GM18951 (cell line): ENCODE data around the gene TNS2.
A peak's percentile ranks its signal among the peaks of the same experiment; 100 is the strongest.
"Not testable (repeated sequence)": the region's sequence is repeated elsewhere in the genome, so short reads cannot be mapped to it uniquely, and the experiment has no call there.

ENCODE experiments used
- POLR2A ChIP-seq: IDR thresholded peaks from 4 replicates; pipeline ENCODE4 v1.6.1; 2011; ENCODE audit warnings: mild to moderate bottlenecking; ENCODE audit not compliant: insufficient read length, insufficient read depth; ENCODE audit errors: extremely low read depth
- in situ Hi-C: fragments of 300-500 bp; cut with MboI; formaldehyde crosslinking; loops from one replicate; pipeline ENCODE4 v1.12.0; 2022; ENCODE audit warnings: low sequenced_read_pairs, mixed read lengths, inconsistent platforms; ENCODE audit not compliant: unreplicated experiment

TNS2 gene

DNA sequence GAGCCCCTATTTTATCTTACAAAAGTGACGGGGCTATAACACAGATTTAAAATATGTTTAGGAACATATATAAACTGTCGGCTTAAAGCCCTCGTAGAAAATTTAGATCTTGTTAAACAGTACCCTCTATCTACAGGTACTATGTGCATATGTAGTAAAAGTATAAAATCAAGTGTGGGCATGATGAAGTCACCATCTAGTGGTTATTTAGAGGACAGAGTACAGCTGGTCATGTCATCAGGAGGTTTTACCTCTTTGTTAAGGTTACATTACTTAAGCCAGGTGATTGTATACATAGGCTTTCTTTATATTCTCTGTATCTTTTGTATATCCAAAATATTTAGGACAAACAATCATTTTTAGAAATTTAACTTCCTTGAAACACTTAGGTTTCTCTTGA is 18.2 kb upstream of the TNS2 start:
- no peak for TF ChIP-seq POLR2A
- in situ Hi-C loops: no loop called here

- in situ Hi-C loops: not testable (repeated sequence)
Observed at GRCh38 chr12:53033832-53034231, 16.0 kb upstream of the TNS2 start.

DNA sequence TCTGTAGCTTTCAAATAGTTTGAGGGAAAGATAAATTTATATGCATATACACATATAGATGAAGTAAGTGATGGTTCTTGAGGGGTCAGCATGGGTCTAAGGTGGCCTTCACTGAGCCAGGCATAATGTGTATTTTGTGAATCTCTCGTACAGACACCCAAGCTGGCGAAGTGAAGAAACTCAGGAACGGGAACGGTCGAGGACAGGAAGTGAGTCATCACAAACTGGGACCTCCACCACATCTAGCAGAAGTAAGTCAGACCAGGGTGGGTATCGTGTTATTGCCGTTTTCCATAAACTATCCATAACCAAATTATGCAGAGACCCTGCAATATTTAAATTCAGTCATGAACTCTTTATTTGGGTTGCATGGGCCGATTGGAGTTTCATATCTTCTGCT is 15.4 kb upstream of the TNS2 start:
- in situ Hi-C loops: no loop called here
- TF ChIP-seq POLR2A: no peak

DNA sequence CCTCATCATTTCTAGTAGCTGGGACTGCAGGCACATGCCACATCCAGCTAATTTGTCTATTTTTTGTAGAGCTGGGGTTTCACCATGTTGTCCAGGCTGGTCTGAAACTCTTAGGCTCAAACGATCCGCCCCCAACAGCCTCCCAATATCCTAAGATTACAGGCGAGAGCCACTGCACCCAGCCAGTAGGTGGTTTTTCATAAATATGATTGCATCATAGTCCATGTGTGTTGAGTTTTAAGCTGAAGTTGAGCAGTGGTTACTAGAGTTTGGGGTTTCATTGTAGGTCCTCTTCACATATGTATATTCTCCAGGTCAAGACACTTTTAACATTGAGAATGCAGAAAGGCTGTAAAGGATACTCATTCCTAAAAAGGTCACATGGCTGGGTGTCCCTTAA is 13.1 kb upstream of the TNS2 start:
- in situ Hi-C loops: no loop called here
- no peak for TF ChIP-seq POLR2A

- no peak for TF ChIP-seq POLR2A
- in situ Hi-C loops: no loop called here
Observed at GRCh38 chr12:53039851-53040250, 10.0 kb upstream of the TNS2 start.

DNA sequence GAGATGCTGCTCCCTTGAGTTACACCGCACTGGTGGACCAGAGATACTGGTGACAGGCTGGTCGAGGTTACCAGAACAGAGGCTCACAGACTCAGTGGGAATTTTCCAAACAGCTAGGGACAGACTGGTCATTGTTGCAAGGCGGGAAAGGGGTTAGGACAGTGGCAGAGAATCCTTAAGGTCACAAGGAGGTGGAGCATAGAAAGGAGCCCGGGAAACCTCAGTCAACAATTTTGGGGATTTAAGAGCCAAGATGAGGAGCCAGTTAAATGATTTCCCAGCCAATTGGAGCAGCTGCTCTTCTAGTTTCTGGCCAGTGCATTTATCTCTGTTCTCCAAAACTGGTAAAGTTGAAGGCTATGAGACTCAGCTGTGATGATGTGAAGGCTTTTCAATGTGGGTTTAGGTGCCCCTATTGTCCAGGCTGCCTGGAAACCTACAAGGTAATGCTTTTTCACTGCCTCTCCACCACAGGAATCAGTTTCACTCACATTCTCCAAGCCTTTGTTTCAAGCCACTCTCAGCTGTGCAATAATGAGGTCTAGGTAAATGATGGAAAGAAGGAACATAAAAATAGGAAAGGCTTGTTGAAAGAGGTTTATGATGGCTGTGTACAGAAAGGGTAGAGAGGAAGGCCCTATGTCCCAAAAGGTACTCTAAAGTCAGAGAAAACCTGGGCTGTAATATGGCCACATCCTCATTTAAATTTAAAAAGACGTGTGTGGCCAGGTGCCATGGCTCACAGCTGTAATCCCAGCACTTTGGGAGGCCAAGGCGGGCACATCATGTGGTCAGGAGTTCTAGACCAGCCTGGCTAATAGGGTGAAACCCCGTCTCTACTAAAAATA is 7.0 kb upstream of the TNS2 start:
- in situ Hi-C loops: no loop called here
- no peak for TF ChIP-seq POLR2A

- in situ Hi-C loops: no loop called here
Observed at GRCh38 chr12:53044052-53044581, 5.7 kb upstream of the TNS2 start.

GRCh38 chr12:53044896-53045695 is 4.8 kb upstream of the TNS2 start:
- in situ Hi-C loops: no loop called here
- no peak for TF ChIP-seq POLR2A

More at GRCh38 chr12:53044052-53044581, 5.7 kb upstream of the TNS2 start:
- TF ChIP-seq POLR2A: no peak

GRCh38 chr12:53045696-53046045 is 4.2 kb upstream of the TNS2 start:
- no peak for TF ChIP-seq POLR2A
- in situ Hi-C loops: no loop called here

- TF ChIP-seq POLR2A: peak; percentile 16
- in situ Hi-C loops: no loop called here
Observed at GRCh38 chr12:53046655-53047220, 3.1 kb upstream of the TNS2 start.

GRCh38 chr12:53047221-53048032 is 2.4 kb upstream of the TNS2 start:
- in situ Hi-C loops: no loop called here
- TF ChIP-seq POLR2A: peak; percentile 20

- in situ Hi-C loops: no loop called here
Observed at GRCh38 chr12:53048033-53048779, 1.7 kb upstream of the TNS2 start.

More at GRCh38 chr12:53048033-53048779, 1.7 kb upstream of the TNS2 start:
- TF ChIP-seq POLR2A: no peak
